HepG2 (cell line): ENCODE data around the gene RPS6KA5. TPM values are rescaled to one million over a fixed set of nuclear protein-coding genes. Genes with fewer than 3 reads are reported as not detected.

Experiments
- CCDC6 ChIP-seq: sonication (generic); formaldehyde crosslinking; IDR thresholded peaks from 2 replicates; pipeline ENCODE4 v1.8.1; 2022; ENCODE audit warnings: mild to moderate bottlenecking, missing genetic modification reagents, moderate library complexity
- CHD4 ChIP-seq: fragments of 200-600 bp; sonication (generic); IDR thresholded peaks from 2 replicates; pipeline ENCODE4 v1.7.0; 2017; ENCODE audit warnings: mild to moderate bottlenecking, low read length, borderline replicate concordance
- DMAP1 ChIP-seq: IDR thresholded peaks from 2 replicates; pipeline ENCODE4 v1.6.1; 2016
- ELK4 ChIP-seq: sonication (generic); formaldehyde crosslinking; IDR thresholded peaks from 2 replicates; pipeline ENCODE4 v1.9.0; 2021; ENCODE audit warnings: missing genetic modification reagents, borderline replicate concordance
- FOSL1 ChIP-seq: sonication (generic); formaldehyde crosslinking; IDR thresholded peaks from 2 replicates; pipeline ENCODE4 v1.9.0; 2021; ENCODE audit warnings: missing genetic modification reagents, borderline replicate concordance
- GPN1 ChIP-seq: sonication (generic); formaldehyde crosslinking; IDR thresholded peaks from 2 replicates; pipeline ENCODE4 v1.5.1; 2020; ENCODE audit warnings: missing genetic modification reagents, borderline replicate concordance
- IKZF5 ChIP-seq: IDR thresholded peaks from 2 replicates; pipeline ENCODE4 v1.6.1; 2018; ENCODE audit warnings: missing genetic modification reagents, mild to moderate bottlenecking, missing compliant biosample characterization
- MLLT10 ChIP-seq: sonication (generic); formaldehyde crosslinking; IDR thresholded peaks from 2 replicates; pipeline ENCODE4 v1.4.0; 2020; ENCODE audit warnings: missing genetic modification reagents
- NR2F1 ChIP-seq, 2 experiments: fragments of 450-650 bp in 1 of 2; formaldehyde crosslinking in 1 of 2; IDR thresholded peaks; 2 replicates each; pipeline versions ENCODE4 v1.5.0 to v1.6.1; 2016 to 2020; ENCODE audit warnings: mild to moderate bottlenecking in 1 of 2, missing compliant biosample characterization in 1 of 2, missing genetic modification reagents in 1 of 2, moderate library complexity in 1 of 2
- SNRNP70 ChIP-seq: fragments of 200-400 bp; formaldehyde crosslinking; IDR thresholded peaks from 2 replicates; pipeline ENCODE4 v1.6.1; 2017; ENCODE audit warnings: mild to moderate bottlenecking, low read depth, low read length, moderate library complexity
- U2AF1 ChIP-seq: fragments of 200-400 bp; formaldehyde crosslinking; optimal IDR thresholded peaks from 2 replicates; pipeline ENCODE3; 2017; ENCODE audit warnings: mild to moderate bottlenecking, low read depth, low read length
- ZFP37 ChIP-seq: sonication (generic); formaldehyde crosslinking; IDR thresholded peaks from 2 replicates; pipeline ENCODE4 v1.4.0; 2020; ENCODE audit warnings: missing genetic modification reagents, borderline replicate concordance
- ZNF253 ChIP-seq: sonication (generic); formaldehyde crosslinking; IDR thresholded peaks from 2 replicates; pipeline ENCODE4 v1.8.0; 2022; ENCODE audit warnings: mild to moderate bottlenecking, missing genetic modification reagents, borderline replicate concordance
- ZNF33A ChIP-seq: sonication (generic); formaldehyde crosslinking; IDR thresholded peaks from 2 replicates; pipeline ENCODE4 v1.5.1; 2020; ENCODE audit warnings: missing genetic modification reagents, mild to moderate bottlenecking, moderate library complexity, borderline replicate concordance
- ZNF496 ChIP-seq: sonication (generic); formaldehyde crosslinking; IDR thresholded peaks from 2 replicates; pipeline ENCODE4 v1.8.1; 2023; ENCODE audit warnings: mild to moderate bottlenecking, moderate library complexity, missing genetic modification reagents; ENCODE audit not compliant: insufficient replicate concordance
- ZNF572 ChIP-seq: sonication (generic); formaldehyde crosslinking; IDR thresholded peaks from 2 replicates; pipeline ENCODE4 v1.5.1; 2020; ENCODE audit warnings: mild to moderate bottlenecking, missing genetic modification reagents
- ZNF574 ChIP-seq: sonication (generic); formaldehyde crosslinking; IDR thresholded peaks from 2 replicates; pipeline ENCODE4 v1.4.0; 2020; ENCODE audit warnings: missing genetic modification reagents
- ZNF616 ChIP-seq: sonication (generic); formaldehyde crosslinking; IDR thresholded peaks from 2 replicates; pipeline ENCODE4 v1.5.0; 2020; ENCODE audit warnings: low read depth, mild to moderate bottlenecking, missing genetic modification reagents
- ZNF713 ChIP-seq: sonication (generic); formaldehyde crosslinking; IDR thresholded peaks from 2 replicates; pipeline ENCODE4 v1.4.0; 2020; ENCODE audit warnings: mild to moderate bottlenecking, missing genetic modification reagents
- ZNF770 ChIP-seq: sonication (generic); formaldehyde crosslinking; IDR thresholded peaks from 2 replicates; pipeline ENCODE4 v1.5.0; 2020; ENCODE audit warnings: mild to moderate bottlenecking, missing genetic modification reagents
- ZNF879 ChIP-seq: sonication (generic); formaldehyde crosslinking; IDR thresholded peaks from 2 replicates; pipeline ENCODE4 v1.8.1; 2023; ENCODE audit warnings: missing genetic modification reagents
- polyA plus RNA-seq, 8 experiments: library from polyadenylated mRNA; depleted of rRNA in 3 of 8; stranded (reverse) in 7 of 8; unstranded in 1 of 8; fragments of >200 nt; fragmentation: Illumina TruSeq in 4 of 8; extraction: Trizol in 4 of 8; gene quantifications; 2 replicates each; pipeline versions ENCODE4 v1.2.1 to v1.2.3, GENCODE V29; 2011 to 2016; ENCODE audit warnings: low read depth in 4 of 8, missing spikeins in 1 of 8, mixed read lengths in 1 of 8; ENCODE audit not compliant: insufficient read depth in 1 of 8
- total RNA-seq, 5 experiments: library from RNA; depleted of rRNA; stranded (reverse); fragments of >200 nt; fragmentation: Illumina TruSeq; extraction: Trizol; gene quantifications; 2 replicates each; pipeline ENCODE4 v1.2.3, GENCODE V29; 2016; ENCODE audit warnings: low read depth in 1 of 5

RPS6KA5 gene
- total and polyA plus RNA-seq, 2 of the 13 experiments (the other 11 are each of a cell fraction or from before 2014, with no cell fraction given), result 0.50 to 0.58 TPM

- no peak for TF ChIP-seq SNRNP70
- TF ChIP-seq ZNF572 (CRISPR knock-in tag), result no peak
- TF ChIP-seq MLLT10 (CRISPR knock-in tag), result no peak
- TF ChIP-seq ZNF713 (CRISPR knock-in tag), result no peak
- TF ChIP-seq DMAP1 (CRISPR knock-in tag), result peak; percentile 37; the same call in 1 of the 2 replicates
- TF ChIP-seq CHD4, result no peak
- TF ChIP-seq ZNF574 (CRISPR knock-in tag), result peak; percentile 41; the same call in 1 of the 2 replicates
- no peak for TF ChIP-seq GPN1 (CRISPR knock-in tag)
- no peak for TF ChIP-seq ZNF879 (CRISPR knock-in tag)
- TF ChIP-seq CCDC6 (CRISPR knock-in tag), result peak; percentile 22; the same call in 1 of the 2 replicates
- TF ChIP-seq ZNF253 (CRISPR knock-in tag), result no peak
- peak; percentile 44; the same call in 1 of the 2 replicates for TF ChIP-seq ZNF770 (CRISPR knock-in tag)
- TF ChIP-seq ZFP37 (CRISPR knock-in tag), result 0 out of 2 replicates have a peak, but pooled peaks have one; percentile 34
- no peak for TF ChIP-seq NR2F1 (CRISPR knock-in tag; IDR thresholded peaks at IDR 0.05)
- no peak for TF ChIP-seq ZNF616 (CRISPR knock-in tag)
- no peak for TF ChIP-seq U2AF1
- no peak for TF ChIP-seq ELK4
- no peak for TF ChIP-seq FOSL1 (CRISPR knock-in tag)
- no peak for TF ChIP-seq ZNF496 (CRISPR knock-in tag)
- TF ChIP-seq ZNF33A (CRISPR knock-in tag), result no peak
- no peak; the same call in 1 of the 2 replicates for TF ChIP-seq IKZF5 (CRISPR knock-in tag)
Measured at GRCh38 chr14:91060351-91061055, at the start of gene RPS6KA5 (continued).
